ENCODE results near the gene PDXK.

PDXK gene

DNA sequence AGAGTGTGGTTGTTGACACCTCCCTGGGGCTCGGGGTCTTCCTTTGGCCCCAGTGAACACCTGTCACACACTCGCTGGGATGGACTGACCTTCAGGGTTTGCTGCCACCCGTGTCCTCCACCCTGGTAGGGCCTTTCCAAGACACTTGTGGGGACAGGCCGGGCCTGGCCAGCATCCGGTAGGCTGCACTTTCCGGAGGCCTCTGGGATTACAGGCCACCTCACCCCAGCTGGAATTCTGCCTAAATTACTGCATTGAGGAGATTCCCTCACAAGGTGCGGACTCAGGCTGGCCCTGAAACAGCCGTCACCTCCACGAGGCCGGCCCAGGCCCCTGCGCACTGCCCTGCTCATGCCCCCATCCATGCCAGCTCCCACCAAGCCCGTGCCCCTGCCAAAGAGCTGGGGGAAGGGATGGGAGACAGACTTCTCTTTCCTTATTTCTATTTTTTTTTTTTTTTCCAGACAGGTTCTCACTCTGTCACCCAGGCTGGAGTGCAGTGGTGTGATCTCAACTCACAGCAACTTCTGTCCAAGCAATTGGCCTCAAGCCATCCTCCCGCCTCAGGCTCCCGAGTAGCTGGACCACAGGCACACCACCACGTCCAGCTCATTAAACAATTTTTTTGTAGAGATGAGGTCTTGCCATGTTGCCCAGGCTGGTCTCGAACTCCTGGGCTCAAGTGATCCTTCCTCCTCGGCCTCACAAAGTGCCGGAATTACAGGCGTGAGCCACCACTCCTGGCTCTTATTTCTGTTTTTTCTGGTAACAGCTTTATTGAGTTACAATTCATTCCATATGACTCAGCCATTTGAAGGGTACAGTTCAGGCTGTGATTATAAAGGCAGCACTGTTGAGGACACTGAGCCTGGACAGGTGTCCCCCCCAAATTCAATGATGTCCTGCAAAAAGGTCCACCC, 45.9 kb downstream of the PDXK start:
- no peak for DNase-seq

DNA sequence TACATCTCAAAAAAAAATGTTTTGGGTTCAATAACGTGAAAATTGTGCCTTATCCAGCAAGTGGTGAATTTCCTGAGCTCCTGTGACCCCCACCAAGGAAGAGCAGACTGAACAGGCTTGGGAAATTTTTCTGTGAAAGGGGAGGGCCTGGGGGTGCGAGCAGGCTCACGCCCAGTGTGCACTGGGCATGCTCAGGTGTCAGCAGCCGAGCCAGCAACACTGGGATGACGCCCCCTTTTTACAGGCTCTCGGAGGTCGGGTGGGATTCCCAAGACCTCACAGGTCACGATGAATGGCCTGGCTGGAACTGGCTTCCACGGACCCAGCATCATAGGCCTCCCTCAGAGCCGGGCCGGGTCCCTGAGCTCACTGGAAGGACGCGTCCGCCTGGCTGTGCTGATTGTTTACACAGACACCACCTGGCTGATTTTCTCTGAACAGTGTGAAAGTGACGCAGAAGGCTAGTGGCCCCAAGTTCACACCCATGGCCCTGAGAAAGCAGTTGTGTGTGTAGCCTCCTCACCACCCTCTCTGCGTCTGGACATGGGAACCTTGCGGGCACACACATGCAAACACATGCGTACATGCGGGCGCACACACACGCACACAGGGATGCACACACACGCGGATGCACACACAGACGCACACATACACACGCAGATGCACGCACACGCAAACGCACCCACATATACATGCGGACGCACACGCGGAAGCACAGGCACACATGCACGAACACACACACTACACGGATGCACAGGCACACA, 48.0 kb downstream of the PDXK start:
- DNase-seq = no peak

DNA sequence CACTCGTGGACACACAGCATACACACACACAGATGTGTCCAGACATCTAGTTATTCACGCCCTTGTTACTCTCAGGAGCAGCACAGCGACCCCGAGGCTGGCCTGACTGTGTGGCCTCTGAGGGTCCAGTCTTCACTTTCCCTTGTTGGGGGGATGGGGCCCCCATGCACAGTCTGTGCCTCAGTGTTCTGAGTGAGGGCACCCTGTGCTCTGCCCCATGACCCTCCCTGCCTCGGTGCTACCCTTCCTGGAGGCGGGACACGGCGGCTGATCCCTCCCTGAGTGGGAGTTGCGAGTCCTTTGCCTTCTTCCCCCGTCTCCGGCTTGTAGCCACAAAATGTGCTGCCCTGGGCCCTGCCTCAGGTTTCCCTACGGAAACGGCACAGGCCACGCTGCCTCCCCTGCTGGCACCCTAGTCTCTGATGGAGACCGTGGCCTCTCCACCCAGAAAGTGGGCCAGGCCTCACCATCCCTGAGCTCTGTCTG, 48.6 kb downstream of the PDXK start:
- DNase-seq = no peak

DNA sequence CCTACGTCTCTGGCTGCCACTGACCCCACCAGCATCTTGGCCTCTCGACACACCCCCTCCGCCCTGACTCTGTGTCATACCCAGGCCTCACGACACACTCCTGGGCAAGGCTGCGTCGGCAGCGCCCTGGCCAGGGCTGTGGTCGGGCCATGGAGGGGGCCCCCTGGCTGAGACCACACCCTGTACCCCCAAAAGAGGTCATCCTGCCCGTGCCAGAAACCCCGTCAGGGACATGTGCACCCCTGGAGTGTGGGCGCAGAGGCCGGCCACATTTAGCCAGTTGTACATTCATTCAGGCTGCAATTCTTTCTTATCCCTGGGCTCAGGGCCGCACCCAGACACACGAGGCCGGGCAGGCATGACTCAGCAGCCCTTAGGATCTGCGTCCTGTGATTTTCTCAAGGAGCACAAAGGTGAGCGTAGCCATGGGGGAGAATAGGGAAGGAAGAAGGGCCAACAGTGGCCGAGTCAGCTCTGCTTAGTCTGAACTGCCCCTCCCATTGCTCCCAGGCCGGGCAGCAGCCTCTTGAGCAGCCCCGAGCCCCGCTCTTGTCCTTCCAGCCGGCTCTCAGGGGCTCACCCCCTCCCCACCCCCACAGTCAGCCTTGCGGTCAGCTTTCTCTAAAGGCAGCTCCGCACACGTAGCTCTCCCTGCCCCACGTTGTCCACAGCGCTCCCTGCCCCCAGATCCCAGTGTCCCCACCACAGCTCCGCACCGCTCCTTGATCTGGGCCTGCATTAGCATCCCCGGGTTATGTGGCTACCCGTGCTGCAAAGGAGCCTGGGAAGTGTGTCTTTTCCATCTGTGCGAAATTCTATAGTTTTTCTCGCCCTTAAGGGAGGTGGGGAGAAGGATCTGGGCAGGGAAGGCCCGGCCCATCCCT, 49.3 kb downstream of the PDXK start:
- DNase-seq = no peak

DNA sequence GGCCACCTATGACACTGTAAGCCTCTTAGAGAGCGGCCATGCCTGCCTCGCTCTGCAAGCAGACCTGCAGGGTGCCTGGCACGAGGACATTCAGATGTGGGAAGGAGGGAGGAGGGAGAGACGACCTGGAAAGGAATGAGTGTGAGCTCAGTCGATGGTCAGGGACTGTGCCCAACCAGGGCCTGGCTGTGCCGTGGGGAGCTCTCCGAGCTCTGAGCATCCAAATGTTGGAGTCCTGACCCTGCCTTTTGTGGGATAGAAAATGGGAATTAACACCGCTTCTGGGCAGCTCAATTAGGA, 49.9 kb downstream of the PDXK start:
- DNase-seq = no peak

DNA sequence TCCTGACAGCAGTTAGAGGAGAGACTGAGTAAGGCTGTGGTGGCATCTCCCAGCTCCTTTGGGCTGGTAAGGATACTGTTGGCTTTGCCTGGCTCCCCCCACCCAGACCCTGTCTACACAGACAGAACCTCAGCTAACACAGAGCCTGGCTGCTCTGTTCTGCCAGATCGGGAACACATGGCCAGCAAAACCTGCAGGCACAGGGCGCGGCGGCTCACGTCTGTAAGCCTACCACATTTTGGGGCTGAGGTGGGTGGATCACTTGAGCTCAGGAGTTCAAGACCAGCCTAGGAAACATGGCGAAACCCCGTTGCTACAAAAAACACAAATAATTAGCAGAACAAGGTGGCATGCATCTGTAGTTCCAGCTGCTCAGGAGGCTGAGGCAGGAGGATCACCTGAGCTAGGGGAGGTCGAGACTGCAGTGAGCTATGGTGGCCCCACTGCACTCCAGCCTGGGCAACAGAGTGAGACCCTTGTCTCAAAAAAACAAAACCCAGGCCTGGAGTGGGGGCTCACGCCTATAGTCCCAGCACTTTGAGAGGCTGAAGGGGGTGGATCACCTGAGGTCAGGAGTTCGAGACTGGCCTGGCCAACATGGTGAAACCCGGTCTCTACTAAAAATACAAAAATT, 50.5 kb downstream of the PDXK start:
- DNase-seq = no peak

DNA sequence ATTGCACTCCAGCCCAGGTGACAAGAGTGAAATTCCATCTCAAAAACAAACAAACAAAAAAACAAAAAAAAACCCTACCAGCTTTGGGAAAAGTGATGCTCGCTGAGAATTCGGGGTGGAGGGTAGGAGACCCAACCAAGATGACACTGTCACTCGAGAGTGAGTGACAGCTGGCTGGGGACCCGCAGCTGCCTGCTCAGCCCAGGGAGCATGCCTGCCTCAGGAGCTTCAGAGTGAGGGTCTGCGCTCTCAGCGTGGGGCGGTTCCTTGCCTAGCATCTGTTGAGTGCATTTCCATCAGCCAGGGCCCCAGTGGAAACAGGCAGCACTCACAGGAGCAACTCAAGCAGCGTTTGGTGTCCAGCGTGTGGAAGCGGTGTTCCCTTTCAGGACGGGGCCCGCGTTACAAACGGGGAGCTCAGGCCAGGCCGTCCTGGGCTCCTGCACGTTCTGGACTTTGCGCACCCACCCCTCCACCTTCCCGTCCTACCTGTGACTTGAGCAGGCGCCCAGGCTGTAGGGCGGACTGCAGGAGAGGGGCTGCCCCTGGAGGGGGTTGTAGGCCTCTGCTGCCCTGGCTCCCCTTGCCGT, 51.2 kb downstream of the PDXK start:
- DNase-seq = no peak

DNA sequence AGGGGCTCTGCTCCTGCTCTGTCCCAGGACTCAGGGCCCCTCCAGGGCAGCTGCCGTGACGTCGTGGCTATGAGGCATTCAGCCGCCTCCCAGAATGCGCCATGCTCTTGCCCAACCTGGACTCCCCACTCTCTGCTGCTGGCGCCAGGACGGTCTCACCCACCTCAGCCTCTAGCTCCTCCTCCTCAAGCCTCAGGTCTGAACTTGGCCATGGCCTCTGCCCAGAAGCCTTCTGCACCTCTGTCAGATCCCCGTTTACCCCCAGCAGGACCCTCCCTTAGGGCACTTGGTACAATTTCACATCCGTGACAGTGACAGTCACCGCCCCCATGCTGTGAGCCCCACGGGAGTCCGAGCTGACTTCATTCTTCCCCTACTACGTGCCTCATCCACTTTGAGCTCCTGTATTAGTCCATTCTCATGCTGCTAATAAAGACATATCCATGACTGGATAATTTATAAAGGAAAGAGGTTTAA, 52.3 kb downstream of the PDXK start:
- DNase-seq = no peak

DNA sequence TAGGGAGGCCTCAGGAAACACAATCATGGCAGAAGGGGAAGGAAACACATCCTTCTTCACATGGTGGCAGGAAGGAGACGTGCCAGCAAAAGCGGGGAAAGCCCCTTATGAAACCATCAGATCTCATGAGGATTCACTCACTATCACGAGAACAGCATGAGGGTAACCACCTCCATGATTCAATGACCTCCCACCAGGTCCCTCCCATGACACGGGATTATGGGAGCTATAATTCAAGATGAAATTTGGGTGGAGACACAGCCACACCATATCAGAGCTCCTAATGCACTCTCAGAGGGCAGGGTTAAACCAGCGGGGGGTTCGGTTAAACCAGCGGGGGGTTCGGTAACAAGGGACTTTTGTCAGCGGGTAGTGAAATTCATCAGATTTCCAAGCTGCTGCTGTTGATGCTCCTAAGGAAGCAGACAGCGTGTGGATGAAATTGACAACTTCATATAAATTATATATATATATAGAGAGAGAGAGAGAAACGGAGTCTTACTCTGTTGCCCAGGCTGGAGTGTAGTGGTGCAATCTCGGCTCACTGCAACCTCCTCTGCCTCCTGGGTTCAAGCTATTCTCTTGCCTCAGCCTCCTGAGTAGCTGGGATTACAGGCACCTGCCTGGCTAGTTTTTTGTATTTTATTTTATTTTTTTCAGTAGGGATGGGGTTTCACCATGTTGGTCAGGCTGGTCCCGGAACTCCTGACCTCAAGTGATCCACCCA, 52.9 kb downstream of the PDXK start:
- DNase-seq = no peak

DNA sequence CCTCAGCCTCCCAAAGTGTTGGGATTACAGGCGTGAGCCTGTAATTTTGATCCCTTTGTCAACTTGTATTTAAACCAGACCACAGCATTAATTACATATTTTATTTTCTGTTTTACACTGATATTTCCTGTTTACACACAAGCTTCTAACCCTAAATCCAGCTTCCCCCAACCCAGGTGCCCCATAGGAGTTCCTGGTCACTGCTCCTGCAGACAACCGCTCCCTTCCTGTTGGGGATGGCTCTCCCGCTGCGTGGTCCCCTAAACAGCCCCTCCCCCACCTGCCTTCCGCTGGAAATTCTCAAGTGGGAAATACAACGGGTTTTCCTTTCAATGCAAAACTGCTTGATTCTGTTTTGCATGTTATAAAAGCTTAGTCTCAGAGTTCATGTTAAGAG, 53.5 kb downstream of the PDXK start:
- no peak for DNase-seq

DNA sequence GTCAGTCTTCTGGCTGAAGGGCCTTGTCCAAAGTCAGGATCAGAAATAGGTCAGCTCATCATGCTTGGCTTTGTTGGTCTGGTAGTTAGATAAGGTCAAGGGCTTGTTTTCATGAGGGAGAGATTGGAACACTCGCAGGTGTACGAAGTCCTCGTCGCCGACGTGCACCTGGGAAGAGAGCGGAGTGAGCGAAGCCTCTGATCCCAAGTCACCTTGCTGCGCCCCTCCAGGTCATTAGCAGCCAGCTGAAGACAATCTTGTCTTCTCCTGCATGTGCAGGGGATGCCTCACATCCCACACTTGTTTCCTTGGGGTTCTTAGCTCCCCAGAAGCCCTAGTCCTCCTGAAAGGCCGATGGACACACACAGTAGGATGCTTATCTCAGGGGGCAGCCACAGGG, 55.2 kb downstream of the PDXK start:
- DNase-seq = no peak

DNA sequence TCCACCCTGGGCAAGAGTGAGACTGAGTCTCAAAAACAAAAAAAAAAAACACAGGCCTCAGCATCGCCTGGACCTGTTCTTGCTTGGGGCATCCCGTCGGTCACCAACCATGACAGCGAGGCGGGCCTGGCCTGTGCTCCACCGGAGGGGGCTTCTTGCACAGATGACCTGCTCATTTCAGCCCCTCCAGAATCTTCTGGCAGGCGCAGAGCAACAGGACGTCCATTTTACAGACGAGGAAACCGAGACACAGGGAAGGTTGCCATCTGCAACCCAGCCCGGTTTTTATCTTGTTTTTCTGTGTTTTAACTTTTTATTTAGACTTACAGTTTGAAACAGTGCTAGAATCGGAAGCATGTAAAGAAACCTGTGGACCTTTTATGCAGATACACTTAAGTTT, 56.3 kb downstream of the PDXK start:
- no peak for DNase-seq

DNA sequence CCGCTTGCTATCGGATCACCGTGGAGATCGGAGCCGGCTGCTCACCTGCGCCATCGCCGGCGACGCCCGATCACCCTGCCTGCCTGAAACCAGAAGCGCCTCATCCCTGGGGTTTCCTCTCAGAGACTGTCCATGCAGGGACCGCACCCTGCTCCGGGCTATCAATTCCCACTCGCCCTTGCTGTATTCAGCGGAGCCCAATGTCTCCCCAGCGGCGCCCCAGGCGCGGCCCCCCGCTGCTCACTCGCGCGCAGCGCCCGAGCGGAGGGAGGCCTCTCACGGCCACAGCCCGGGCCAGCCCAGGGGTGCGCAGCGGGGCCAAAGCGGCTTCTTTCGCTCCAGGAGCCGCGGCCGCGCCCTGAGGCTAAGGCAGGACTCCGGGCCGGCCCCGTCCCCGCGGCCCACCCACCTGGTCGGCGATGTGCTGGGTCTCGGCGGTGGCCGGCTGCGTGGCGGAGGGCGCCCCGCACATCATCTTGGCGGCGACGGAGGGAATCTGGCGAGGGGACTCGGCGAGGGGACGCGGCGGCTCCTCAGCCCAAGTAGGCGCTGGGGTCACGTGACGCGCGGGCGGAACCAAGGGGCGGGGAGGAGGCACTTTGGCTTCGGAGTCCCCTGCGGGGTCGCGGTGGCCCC, 57.0 kb downstream of the PDXK start, which contains the start of gene CSTB:
Gene CSTB, minus strand, starts transcription at position 514 of the 636 bp plus-strand sequence. Its CDS starts 39 bp downstream, at position 475.
- DNase-seq = peak; percentile 85

DNA sequence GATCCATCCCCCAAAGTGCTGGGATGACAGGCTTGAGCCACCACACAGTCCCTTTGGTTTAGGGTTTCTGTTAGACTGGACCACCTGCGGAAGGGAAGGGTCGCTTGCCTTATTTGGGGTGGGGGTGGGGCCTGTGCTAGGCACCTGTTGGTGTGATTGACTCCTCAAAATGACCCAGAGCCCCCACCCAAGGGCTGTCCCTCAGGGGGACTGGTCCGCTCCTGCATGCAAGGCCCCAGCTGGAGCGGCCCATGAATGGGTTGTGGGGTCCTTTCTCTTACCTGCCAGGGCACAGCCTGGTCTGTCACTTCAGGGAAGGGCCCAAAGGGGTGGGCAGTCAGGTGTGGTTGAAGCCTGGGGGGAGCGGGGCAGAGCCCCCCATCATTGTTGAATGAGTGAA, 59.0 kb downstream of the PDXK start:
- DNase-seq = no peak

DNA sequence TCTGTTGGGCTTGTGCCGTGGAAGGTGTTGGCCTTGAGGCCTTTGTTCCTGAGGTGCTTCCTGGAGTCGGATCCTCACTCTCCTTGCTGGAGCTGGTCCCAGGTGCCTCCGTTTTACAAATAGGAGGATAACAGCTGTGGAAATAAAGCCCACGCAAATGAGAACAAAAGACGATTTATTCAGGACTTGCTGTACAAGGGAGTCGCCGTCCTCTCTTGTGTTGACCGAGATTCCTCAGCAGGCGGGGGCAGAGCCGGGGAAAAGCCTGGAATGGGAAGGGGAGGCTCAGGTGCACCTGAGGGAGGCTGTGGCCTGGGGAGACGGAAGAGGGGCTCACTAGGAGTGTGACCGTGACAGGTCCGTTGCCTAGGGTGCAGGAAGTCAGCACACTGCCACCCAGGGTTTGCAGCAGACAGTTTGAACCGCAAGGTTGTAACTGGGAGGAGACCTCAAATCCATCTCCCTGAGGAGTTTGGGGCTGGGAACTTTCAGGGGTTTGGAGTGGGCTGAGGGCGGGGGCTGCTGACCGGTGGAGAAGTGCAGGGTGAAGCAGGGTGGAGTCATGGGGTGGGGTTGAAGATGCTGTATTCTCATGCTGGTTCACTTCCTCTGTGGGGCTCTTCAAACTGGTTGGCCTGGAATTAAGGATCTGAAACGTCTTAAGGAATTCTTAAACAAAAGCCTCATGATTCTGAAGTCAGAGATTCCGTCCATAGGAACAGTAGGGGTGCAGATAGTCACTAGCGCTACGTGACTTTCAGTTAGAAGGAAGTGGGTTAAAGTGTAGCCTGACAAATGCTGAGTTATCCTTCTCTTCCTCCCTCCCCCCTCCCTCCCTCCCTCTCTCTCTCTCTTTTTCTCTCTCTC, 59.8 kb downstream of the PDXK start:
- no peak for DNase-seq

DNA sequence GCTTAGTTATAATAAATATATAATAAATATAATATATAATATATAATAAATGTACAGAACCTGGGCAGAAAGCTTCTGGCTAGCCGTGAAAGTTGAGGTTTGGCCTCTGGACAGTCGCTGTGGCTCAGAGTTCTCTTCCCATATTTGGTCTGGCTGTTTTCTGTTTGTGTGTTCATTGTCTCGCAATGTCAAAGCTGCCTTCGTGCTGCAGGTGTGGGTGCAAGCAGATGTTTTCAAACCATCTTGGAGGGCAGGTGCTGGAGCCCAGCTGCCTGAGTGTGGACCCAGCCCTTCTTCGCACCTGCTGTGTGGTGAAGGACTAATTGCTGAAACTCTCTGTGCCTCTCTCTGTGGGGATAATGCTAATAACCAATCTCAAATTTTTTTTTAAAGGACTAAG, 60.7 kb downstream of the PDXK start:
- no peak for DNase-seq

DNA sequence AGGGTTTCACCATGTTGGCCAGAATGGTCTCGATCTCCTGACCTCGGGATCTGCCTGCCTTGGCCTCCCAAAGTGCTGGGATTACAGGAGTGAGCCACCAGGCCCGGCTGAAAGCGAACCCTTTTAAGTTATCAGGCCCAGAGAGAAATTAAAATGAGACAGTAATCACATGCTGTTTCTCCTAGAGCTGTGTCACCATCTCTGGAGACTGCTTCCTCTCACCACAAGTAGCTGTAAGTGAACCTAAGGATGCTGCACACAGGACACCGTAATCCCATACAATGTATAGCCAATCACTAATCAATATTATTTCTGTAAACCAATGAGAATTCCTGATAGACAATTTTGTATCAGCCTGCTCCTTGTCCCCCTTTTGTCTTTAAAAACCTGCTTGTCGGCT, 62.9 kb downstream of the PDXK start:
- DNase-seq = no peak

DNA sequence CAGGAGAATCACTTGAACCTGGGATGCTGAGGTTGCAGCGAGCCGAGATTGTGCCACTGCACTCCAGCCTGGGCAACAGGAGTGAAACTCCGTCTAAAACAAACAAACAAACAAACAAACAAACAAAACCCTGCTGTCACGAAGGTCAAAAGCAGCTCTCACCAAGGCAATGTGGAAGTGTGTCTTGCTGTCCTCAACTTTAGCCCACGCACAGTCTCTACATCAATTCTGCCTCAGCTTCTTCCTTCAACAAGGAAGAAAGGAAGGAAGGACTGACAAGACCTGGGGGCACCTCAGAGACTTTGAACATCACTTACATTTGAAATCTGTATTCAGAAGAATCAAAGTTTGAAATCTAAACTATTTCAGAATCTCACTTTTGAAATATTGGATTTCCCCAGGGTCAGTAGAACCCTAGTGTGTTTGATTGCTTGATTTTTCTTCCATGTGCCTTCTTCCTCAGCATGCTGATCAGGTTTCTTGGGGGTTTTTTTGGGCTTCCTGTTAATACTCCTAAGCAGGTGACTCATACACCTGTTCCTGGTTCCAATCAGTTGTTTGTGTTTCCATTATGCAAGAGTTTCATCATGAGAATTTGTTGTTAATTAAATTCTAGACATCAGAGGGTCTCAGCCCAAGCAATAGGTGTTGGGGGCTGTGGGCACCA, 63.6 kb downstream of the PDXK start:
- DNase-seq = no peak

DNA sequence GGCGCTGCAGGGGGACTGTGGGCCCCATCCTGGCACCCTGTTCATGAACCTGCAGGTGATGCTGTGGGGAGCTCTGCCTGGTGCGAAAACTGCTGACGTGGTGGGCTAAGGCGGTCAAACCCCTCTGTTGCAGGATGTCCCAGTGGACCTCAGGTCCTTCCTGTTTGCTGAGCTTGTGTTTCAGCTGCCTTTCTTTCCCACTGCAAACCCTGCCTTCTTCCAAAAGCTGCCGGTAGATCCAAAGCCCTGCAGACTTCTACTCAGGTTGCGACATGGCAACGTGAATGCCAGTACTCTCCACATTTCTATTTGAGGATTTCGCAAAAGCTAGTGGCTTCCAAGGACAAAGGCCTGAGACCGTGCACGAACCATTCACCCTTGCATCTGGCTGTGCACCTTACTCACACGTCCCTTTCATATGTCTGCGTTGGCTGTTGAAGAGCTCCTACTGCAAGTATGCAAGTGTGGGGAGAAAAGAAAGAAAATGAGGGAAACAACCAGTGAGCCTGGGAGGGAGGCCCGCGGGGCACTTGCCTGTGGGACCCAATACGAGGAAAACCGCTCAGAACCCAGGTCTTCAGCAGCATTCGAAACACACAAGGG, 64.3 kb downstream of the PDXK start:
- no peak for DNase-seq

Data from activated gamma-delta T cell (primary cell).